Skin of body (tissue), 2 donors: ENCODE measurements around the gene ASCC2. TPM values are rescaled to one million over a fixed set of nuclear protein-coding genes. Genes with fewer than 3 reads are reported as not detected.
A peak's percentile ranks its signal among the peaks of the same experiment; 100 is the strongest.

Experiments used
- DNase-seq: peaks from one replicate; lab custom pipeline; 2025; lab: John Stamatoyannopoulos, UW
- total RNA-seq: library from RNA; depleted of rRNA; stranded (reverse); fragments of >200 nt; gene quantifications from one replicate; pipeline ENCODE4 v1.2.3, GENCODE V29; 2014

The ASCC2 gene
- total RNA-seq, 1 donor from 2014 or later: 30.6 TPM

DNA sequence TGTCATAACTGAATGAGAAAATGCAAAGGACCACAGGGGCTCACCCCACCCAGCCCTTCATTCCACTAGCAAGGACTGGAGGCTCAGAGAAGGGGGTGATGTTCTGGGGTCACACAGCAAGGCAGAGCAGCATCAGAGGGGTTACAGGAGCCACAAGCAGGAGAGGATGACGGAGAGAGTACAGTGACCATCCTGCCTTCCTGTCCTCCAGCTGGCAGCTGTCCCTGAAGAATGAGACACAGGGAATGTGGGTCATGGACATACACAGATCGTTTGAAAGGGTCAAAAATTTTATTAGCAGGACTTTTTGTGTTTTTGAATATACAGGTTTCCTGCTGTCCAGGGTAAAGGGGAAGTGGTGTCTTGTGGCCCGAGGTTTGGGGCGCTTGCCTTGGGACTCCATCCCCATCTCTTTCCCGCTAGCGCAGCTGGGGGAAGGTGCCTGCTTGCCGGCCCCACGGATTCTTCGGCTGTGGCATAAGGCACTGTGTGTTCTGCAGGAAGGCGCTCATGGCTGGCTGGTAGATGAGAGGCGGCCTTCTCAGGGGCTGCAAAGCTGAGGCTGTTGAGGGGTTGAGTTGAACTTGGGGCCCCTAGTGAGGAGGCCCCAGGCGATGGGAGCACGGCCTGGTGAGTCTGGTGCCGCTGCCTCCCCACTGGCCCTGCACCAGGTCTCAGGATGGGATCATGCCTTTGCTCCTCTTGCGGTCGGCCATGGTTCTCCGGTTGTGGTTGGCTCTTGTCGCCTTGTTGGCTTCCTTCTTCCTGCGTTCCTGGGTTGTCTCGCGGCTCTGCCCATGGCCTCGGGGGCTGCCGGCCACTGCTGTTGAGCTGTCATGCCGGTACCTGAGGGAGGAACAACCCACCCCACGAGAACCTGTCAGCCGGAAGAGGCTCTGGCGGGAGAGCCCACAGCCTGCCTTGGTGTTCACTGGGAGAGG is 49.5 kb downstream of the ASCC2 start:
- DNase-seq: no peak

DNA sequence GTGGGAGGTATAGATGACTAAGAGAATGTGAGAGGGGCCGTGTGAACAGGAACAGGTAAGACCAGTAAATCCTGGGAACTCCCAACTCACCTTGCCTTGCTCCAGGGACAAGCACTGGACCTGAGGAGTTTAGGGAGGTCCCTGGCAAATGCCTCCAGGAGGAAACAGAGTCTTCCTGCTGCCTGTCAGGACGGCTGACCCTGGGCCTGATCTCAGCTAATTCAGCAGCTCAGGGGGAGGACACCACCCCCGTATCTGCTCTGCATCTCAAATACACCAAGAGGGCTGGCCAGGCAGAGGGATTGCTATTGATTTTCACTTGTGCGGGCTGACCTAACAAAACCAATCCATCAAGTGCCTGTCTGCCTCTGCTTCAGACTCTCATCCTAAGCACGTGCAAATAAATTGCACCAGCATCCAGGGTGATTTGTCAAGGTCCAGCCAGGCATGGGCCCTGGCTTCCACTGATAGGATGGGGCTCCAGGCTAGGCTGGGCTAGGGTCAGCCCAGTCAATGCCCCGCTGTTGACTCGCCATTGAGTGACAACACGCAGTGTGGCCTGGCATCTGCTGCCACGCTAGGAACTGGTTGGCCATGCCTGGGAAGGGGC is 50.6 kb downstream of the ASCC2 start:
- no peak for DNase-seq

- DNase-seq: no peak
Measured at GRCh38 chr22:29786031-29786430, 52.0 kb downstream of the ASCC2 start.

DNA sequence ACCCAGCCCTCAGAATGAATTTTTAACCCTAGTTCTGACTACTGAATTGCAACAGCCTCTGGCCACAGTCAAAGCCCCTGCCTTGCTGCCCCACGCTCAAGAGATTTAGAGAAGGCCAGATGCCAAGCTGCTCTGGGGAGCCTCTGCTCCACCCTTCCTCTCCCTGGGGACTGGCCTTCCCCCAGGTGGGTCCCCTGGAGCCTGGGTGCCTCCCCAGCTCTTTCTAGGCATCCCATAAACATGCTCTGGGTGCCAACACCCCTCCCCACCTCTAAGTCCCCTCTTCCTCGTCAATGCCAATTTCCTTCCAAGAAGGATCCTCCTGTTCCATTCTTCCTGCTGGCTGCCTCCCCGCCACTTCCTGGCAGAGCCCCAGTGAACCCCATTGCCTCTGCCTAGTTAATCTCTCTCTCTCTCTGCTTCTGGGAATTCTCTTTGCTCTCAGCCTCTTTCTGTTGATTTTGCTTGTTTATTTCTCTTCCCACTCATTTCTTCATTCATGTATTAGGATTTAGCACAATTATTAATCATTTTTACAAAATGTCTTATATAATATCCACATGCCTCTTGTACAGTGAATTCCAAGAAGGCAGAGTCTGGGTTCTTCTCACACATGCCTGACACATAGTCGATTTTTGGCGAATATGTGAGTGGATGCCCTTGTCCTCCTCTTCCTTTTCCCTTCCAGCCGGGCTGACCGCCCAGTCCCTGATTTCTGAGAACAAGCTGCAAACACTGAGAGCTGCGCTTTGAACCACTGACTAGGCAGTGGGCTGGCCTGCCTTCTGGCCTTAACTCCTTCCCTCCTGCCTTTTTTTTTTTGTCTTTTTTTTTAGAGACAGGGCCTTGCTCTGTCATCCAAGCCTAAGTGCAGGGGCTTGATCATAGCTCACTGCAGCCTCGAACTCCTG is 53.4 kb downstream of the ASCC2 start:
- DNase-seq: no peak

- DNase-seq: no peak
Measured at GRCh38 chr22:29782061-29782845, 55.8 kb downstream of the ASCC2 start.

DNA sequence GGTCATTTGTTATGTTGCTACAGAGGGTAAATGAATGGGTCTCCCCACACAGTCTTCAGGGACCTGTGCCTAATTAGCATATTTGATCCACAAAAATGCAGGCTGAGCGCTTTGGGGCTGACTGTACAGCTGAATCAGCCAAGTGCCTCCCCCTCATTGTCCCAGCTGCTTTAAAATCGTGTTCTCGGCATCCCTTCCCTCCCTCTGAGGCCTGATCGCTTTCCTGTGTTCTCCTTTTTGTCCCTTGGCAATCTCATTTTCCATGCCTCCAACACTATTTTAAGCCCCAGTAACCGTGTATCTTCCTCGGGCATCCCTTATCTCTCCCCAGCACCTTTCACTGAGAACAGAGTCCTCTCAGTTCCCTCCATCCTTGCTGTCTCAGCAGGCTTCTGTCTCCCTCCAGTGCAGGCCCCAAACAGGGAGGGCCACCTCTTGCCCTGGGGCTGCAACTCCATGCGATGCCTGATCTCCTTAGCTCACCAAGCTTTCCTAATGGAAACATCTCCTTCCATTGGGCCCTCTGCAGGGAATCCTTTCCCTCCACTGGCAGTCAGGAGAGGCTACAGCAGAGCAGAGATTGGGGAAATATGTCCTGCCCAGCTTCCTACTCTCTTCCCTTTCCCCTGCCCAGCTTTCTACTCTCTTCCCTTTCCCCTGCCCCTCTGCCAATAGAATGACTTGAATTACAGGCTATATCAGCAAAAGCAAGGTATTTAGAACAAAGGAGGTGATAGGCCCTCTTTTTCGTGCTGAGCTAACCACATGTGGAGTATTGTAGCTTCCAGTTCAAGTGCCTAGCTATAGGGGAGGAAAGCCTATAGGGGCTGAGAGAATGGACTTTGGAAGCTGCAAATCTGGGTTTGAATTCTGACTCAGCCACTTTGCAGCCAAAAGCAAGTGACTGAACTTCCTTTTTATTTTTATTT is 57.1 kb downstream of the ASCC2 start:
- DNase-seq: peak; percentile 14

DNA sequence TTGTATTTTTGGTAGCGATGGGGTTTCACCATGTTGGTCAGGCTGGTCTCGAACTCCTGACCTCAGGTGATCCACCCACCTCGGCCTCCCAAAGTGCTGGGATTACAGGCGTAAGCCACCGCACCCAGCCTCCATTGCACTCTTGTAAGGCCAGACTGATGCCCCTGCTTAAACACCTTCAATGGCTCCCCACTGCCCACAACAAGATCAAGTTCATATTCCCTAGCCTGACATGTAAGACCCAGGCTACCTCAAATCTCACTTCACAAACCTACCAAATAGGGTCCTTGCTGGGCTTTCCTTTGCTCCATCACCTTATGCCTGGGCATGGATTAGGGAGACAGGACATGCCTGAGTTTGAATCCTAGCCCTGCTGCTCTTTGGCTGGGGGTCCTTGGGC is 57.9 kb downstream of the ASCC2 start:
- no peak for DNase-seq

- DNase-seq: no peak
Measured at GRCh38 chr22:29773233-29773632, 64.8 kb downstream of the ASCC2 start.

DNA sequence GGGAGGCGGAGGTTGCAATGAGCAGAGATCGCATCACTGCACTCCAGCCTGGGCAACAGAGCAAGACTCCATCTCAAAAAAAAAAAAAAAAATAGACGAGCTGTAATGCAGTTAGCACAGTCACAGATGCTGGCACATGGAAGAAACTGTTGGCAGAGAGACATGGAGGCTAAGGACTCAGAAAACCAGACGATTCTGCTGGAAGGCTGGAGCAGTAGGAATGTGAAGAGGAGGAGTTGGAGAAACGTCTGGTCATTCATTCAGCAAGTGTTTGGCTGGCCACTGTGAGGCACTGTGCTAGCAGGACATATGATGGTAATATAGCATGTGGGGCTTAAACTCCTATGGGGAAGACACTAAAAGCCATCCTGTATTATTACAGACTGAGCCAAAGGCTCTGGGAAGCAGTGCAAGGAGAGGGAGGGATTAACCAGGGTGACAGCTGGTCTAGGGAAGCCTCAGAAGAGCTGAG is 65.9 kb downstream of the ASCC2 start:
- no peak for DNase-seq

- no peak for DNase-seq
Measured at GRCh38 chr22:29769723-29770321, 68.3 kb downstream of the ASCC2 start.

DNA sequence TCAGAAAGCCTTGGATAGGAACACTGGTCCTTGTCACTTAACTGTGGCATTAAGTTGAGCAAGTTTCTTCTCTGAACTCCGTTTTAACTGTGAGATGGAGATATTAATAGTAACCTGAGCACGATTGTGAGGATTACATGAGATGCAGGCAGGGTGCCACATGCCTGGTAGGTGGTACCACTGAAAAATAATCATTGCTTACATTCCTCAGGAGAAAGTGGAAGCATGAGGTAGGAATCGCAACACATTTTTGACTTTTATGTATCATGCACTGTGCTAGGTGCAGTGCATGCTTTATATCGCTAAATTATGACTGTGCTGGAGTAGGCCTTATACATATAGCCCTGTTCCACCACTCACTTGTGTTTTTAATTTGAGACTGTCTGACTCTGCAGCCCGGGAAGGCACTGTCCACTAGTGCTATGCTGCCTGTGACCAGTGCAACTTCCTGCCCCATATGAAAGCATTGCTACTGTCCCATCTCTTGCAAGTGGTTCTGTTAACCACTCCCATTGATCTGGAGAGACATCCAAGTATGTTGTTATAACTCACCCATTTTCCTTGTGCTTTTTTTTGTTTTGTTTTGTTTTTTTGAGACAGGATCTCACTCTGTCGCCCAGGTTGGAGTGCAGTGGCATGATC is 69.9 kb downstream of the ASCC2 start:
- no peak for DNase-seq

GRCh38 chr22:29767171-29768051 is 70.7 kb downstream of the ASCC2 start, which contains the start of gene UQCR10:
UQCR10 (plus strand) TSS chr22:29767369; CDS start chr22:29767399, 30 bp downstream.
- peak; percentile 95 for DNase-seq

DNA sequence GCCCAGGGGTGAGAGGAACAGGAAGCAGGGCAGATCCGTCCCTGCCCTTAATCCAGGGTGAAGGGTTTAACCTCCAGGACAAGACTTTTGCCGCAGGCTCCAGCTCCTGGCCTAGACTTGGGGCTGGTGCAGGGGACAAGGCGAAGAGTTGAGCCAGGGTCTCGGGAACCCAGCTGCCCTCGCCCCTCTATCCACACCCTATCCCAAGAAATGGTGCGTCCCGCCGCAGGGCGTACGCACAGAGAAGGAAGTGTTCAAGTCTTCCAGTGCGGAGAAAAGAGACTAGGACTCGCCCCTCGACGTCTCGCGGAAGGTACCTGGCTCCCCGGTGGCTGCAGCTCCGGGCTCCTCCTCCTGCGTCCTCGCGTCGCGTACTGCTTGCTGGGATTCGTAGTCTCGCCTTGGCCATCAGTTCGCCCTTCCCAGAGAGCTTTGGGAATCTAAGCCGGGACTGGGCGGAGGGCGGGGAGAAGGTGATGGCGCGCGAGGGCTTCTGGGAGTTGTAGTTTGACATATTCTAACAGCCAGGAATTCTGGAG is 71.4 kb downstream of the ASCC2 start, which contains the start of gene ZMAT5:
Gene ZMAT5 (minus strand): TSS at position 376 of the 539 bp plus-strand sequence. CDS start 18,463 bp downstream, outside the sequence.
- DNase-seq: peak; percentile 95

DNA sequence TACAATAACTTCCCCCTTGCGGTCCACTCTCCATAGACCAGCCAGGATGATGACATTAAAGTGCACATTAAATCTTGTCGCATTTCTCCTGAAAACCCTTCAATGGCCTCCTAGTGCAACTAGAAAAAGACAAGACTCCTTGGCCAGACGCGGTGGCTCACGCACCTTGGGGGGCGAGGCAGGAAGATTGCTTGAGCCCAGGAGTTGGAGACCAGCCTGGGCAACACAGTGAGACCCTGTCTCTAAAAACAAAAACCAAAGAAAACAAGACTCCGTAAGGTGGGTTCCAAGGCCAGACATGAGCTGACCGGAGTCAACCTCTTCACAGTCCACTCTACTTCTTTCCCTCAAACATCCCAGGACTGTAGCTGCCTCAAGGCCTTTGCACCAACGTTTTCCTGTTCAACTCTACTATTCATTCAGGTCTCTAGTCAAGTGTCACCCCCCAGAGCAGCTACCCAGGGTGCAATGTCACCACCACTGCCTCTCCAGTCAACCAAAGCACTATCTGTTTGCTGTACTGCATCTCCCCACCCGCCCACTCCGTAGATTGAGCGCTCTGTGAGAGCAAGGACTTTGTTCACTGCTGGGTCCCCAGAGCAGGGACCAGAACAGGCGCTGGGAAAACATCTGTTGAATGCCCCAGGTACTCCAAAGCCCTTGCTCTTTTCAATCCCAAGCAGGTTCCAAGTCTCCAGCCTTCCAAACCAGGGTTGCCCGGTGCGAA is 72.0 kb downstream of the ASCC2 start:
- no peak for DNase-seq

DNA sequence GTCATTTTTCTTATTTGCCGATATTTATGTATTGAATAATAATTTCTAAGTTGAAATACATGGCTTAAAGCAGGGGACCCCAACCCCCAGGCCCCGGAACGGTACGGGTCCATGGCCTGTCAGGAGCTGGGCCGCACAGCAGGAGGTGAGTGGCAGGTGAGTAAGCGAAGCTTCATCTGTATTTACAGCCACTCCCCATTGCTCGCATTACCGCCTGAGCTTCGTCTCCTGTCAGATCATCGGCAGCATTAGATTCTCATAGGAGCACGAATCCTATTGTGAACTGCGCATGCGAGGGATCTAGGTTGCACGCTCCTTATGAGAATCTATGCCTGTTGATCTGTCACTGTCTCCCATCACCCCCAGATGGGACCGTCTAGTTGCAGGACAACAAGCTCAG is 75.8 kb downstream of the ASCC2 start:
- DNase-seq: no peak

DNA sequence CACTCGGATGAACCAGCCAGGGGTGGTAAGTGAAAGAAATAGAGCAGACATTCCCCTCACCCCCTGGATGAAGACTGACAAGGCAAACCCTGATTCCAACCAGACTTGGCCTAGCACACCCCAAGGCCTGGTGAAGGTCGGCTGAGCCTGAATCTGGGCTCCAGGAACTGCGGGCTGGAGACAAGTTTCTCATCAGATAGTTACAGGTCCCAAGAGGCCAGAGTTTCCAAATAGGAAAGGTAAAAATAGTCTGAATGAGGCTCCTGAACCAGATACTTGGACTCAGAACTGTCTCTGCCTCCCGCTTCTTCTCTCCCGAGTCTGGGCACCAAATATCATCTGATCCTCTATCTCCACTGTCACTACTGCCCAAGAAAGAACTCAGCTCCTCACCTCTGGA is 79.1 kb downstream of the ASCC2 start:
- DNase-seq: no peak
